IMR-90 (cell line): ENCODE results near the gene AGR3. TPM values are rescaled to one million over a fixed set of nuclear protein-coding genes. Genes with fewer than 3 reads are reported as not detected.

Experiments used
- ATAC-seq: fragments of 200-7000 bp; cut with Tn5 transposase; 2 replicates; pipeline ENCODE4 v1.9.1; 2020; ENCODE audit warnings: low read depth, mild to moderate bottlenecking, moderate library complexity
- BruUV-seq: library from RNA; stranded (reverse); fragments of 400-500 nt; replicated peaks from 2 replicates; lab custom pipeline; 2021; lab: Mats Ljungman, UMichigan
- CTCF ChIA-PET: fragments of 300-600 bp; formaldehyde crosslinking; extraction: SDS; loops from one replicate; lab custom pipeline; 2021; ENCODE audit warnings: antibody characterized with exemption; lab: Yijun Ruan, JAX
- POLR2A ChIA-PET: fragments of 300-600 bp; sonication (Branson Sonifier 250); formaldehyde crosslinking; loops from one replicate; lab custom pipeline; 2022; ENCODE audit warnings: antibody characterized with exemption; ENCODE audit not compliant: unreplicated experiment; lab: Charles Lee
- DNase-seq: peaks from one replicate; pipeline ENCODE4 v3.0.0; 2013
- H2AFZ ChIP-seq: replicated peaks from 2 replicates; pipeline ENCODE3; 2013; ENCODE audit warnings: low read length, mild to moderate bottlenecking; ENCODE audit not compliant: poor library complexity
- H2AK5ac ChIP-seq: 2 replicates; pipeline ENCODE4 v1.6.1; 2013; ENCODE audit warnings: low read depth, low read length, inconsistent platforms
- H2AK9ac ChIP-seq: replicated peaks from 2 replicates; pipeline ENCODE3; 2013; ENCODE audit warnings: mild to moderate bottlenecking, low read depth, low read length, moderate library complexity; ENCODE audit not compliant: poor library complexity
- H2BK120ac ChIP-seq: 2 replicates; pipeline ENCODE4 v1.6.1; 2013; ENCODE audit warnings: low read depth, low read length, inconsistent platforms
- H2BK15ac ChIP-seq: 3 replicates; pipeline ENCODE4 v1.6.1; 2013; ENCODE audit warnings: low read depth, low read length, inconsistent platforms
- H2BK20ac ChIP-seq: 2 replicates; pipeline ENCODE4 v1.6.1; 2013; ENCODE audit warnings: low read depth, mild to moderate bottlenecking, inconsistent platforms, low read length, moderate library complexity
- H2BK5ac ChIP-seq: 2 replicates; pipeline ENCODE4 v1.6.1; 2013; ENCODE audit warnings: mild to moderate bottlenecking, low read depth, low read length, inconsistent platforms; ENCODE audit not compliant: poor library complexity, severe bottlenecking
- H3K14ac ChIP-seq: replicated peaks from 2 replicates; pipeline ENCODE4 v1.6.1; 2013; ENCODE audit warnings: low read depth, low read length, inconsistent platforms
- H3K18ac ChIP-seq: 2 replicates; pipeline ENCODE4 v1.6.1; 2013; ENCODE audit warnings: low read depth, low read length, control low read depth
- H3K23ac ChIP-seq: 2 replicates; pipeline ENCODE4 v1.6.1; 2013; ENCODE audit warnings: low read depth, low read length, inconsistent platforms
- H3K27ac ChIP-seq: 2 replicates; pipeline ENCODE4 v1.5.1; 2013; ENCODE audit warnings: mild to moderate bottlenecking, control low read depth, low read length; ENCODE audit not compliant: insufficient read depth
- H3K27me3 ChIP-seq: 2 replicates; pipeline ENCODE4 v1.6.1; 2013; ENCODE audit warnings: low read length; ENCODE audit not compliant: control insufficient read depth, insufficient read depth
- H3K36me3 ChIP-seq: 2 replicates; pipeline ENCODE4 v1.6.1; 2013; ENCODE audit warnings: low read length, mixed read lengths; ENCODE audit not compliant: control insufficient read depth, insufficient read depth
- H3K4ac ChIP-seq: 2 replicates; pipeline ENCODE4 v1.6.1; 2013; ENCODE audit warnings: low read depth, low read length, inconsistent platforms
- H3K4me1 ChIP-seq: 2 replicates; pipeline ENCODE4 v1.6.1; 2013; ENCODE audit warnings: low read length, mixed read lengths; ENCODE audit not compliant: control insufficient read depth, insufficient read depth
- H3K4me2 ChIP-seq: 2 replicates; pipeline ENCODE4 v1.6.1; 2013; ENCODE audit warnings: low read depth, mild to moderate bottlenecking, control low read depth, low read length, moderate library complexity
- H3K4me3 ChIP-seq: 2 replicates; pipeline ENCODE4 v1.5.1; 2013; ENCODE audit warnings: low read depth, mild to moderate bottlenecking, control low read depth, low read length, moderate library complexity; ENCODE audit not compliant: insufficient read depth
- H3K56ac ChIP-seq: 2 replicates; pipeline ENCODE4 v1.6.1; 2013; ENCODE audit warnings: low read length, inconsistent platforms; ENCODE audit not compliant: insufficient read depth; ENCODE audit errors: extremely low read depth
- H3K79me1 ChIP-seq, 2 experiments: 2 replicates each; pipeline ENCODE4 v1.6.1; 2013; ENCODE audit warnings: low read length in 2 of 2, inconsistent platforms in 1 of 2, low read depth in 1 of 2
- H3K9ac ChIP-seq: 2 replicates; pipeline ENCODE4 v1.6.1; 2013; ENCODE audit warnings: low read depth, low read length, control low read depth
- H3K9me1 ChIP-seq: 2 replicates; pipeline ENCODE4 v1.6.1; 2013; ENCODE audit warnings: low read length, inconsistent platforms; ENCODE audit not compliant: insufficient read depth
- H3K9me3 ChIP-seq: 2 replicates; pipeline ENCODE4 v1.6.1; 2013; ENCODE audit warnings: low read length; ENCODE audit not compliant: control insufficient read depth, insufficient read depth
- H4K20me1 ChIP-seq: 2 replicates; pipeline ENCODE4 v1.6.1; 2013; ENCODE audit warnings: low read length, inconsistent platforms; ENCODE audit not compliant: insufficient read depth
- H4K5ac ChIP-seq: 2 replicates; pipeline ENCODE4 v1.6.1; 2013; ENCODE audit warnings: mild to moderate bottlenecking, low read depth, low read length, control low read depth
- H4K8ac ChIP-seq, 2 experiments: 2 replicates each; pipeline ENCODE4 v1.6.1; 2013; ENCODE audit warnings: low read depth in 2 of 2, low read length in 2 of 2, control low read depth in 1 of 2, inconsistent platforms in 1 of 2
- H4K91ac ChIP-seq: 2 replicates; pipeline ENCODE4 v1.6.1; 2013; ENCODE audit warnings: low read depth, low read length, inconsistent platforms; ENCODE audit not compliant: insufficient read depth
- BHLHE40 ChIP-seq: fragments of 150-350 bp; IDR thresholded peaks from 2 replicates; pipeline ENCODE4 v1.6.1; 2016; ENCODE audit warnings: mild to moderate bottlenecking, low read depth, low read length
- CEBPB ChIP-seq: IDR thresholded peaks from 2 replicates; pipeline ENCODE4 v1.6.1; 2012; ENCODE audit warnings: low read depth, low read length, improper control_type of control experiment
- CHD1 ChIP-seq: IDR thresholded peaks from 2 replicates; pipeline ENCODE4 v1.6.1; 2012; ENCODE audit warnings: low read depth, low read length, improper control_type of control experiment
- MAFK ChIP-seq: IDR thresholded peaks from 2 replicates; pipeline ENCODE4 v1.6.1; 2012; ENCODE audit warnings: low read depth, low read length, improper control_type of control experiment
- MAZ ChIP-seq: IDR thresholded peaks from 2 replicates; pipeline ENCODE4 v1.6.1; 2012; ENCODE audit warnings: low read depth, mild to moderate bottlenecking, low read length, improper control_type of control experiment, moderate library complexity, borderline replicate concordance
- POLR2A ChIP-seq: IDR thresholded peaks from 2 replicates; pipeline ENCODE4 v1.6.1; 2012; ENCODE audit warnings: mild to moderate bottlenecking, low read depth, low read length
- RAD21 ChIP-seq: IDR thresholded peaks from 2 replicates; pipeline ENCODE4 v1.6.1; 2012; ENCODE audit warnings: low read length, improper control_type of control experiment
- SMC3 ChIP-seq: fragments of 150-350 bp; IDR thresholded peaks from 2 replicates; pipeline ENCODE4 v1.6.1; 2016; ENCODE audit warnings: low read depth, mild to moderate bottlenecking, antibody characterized with exemption, low read length, moderate library complexity
- WGBS, 2 experiments: methylation state at CpG; one replicate each; pipeline versions ENCODE4 v1.1.5 to v1.1.7; 2013; ENCODE audit warnings: missing lambda C conversion rate in 2 of 2; ENCODE audit not compliant: insufficient read length in 1 of 2; ENCODE audit errors: extremely low coverage in 2 of 2; 5-methylcytosine and 5-hydroxymethylcytosine counted together
- dilution Hi-C: fragments of 300-500 bp; cut with HindIII; formaldehyde crosslinking; loops from one replicate; pipeline ENCODE4 v1.14.3; 2018; ENCODE audit warnings: low sequenced_read_pairs; ENCODE audit not compliant: unreplicated experiment
- in situ Hi-C: fragments of 300-500 bp; cut with MboI; formaldehyde crosslinking; loops from 3 replicates; pipeline ENCODE4 v1.14.3; 2019; ENCODE audit warnings: low sequenced_read_pairs, inconsistent platforms, mixed read lengths
- intact Hi-C: fragments of 100-400 bp; cut with micrococcal nuclease; formaldehyde crosslinking; loops from 2 replicates; pipeline ENCODE4 v1.10.0; 2022
- polyA plus RNA-seq, 3 experiments: library from polyadenylated mRNA; depleted of rRNA; stranded (reverse); fragments of >200 nt; gene quantifications; 2 replicates each; pipeline ENCODE4 v1.2.3, GENCODE V29; 2012; ENCODE audit warnings: low replicate concordance in 1 of 3
- total RNA-seq: library from RNA; depleted of rRNA; stranded (reverse); fragments of >200 nt; gene quantifications from 2 replicates; pipeline ENCODE4 v1.2.3, GENCODE V29; 2012
- TF ChIP-seq, protein P1 (sequence below): fragments of 150-350 bp; IDR thresholded peaks from 2 replicates; pipeline ENCODE4 v1.6.1; 2016; ENCODE audit warnings: low read depth, mild to moderate bottlenecking, low read length, moderate library complexity, borderline replicate concordance
- TF ChIP-seq, protein P2 (sequence below): conservative IDR thresholded peaks from 2 replicates; pipeline ENCODE4 v1.5.1; 2012; ENCODE audit warnings: mild to moderate bottlenecking, low read depth, low read length, improper control_type of control experiment

The AGR3 gene
- total and polyA plus RNA-seq, 2 of the 4 experiments (the other 2 are of a cell fraction) = not detected

DNA sequence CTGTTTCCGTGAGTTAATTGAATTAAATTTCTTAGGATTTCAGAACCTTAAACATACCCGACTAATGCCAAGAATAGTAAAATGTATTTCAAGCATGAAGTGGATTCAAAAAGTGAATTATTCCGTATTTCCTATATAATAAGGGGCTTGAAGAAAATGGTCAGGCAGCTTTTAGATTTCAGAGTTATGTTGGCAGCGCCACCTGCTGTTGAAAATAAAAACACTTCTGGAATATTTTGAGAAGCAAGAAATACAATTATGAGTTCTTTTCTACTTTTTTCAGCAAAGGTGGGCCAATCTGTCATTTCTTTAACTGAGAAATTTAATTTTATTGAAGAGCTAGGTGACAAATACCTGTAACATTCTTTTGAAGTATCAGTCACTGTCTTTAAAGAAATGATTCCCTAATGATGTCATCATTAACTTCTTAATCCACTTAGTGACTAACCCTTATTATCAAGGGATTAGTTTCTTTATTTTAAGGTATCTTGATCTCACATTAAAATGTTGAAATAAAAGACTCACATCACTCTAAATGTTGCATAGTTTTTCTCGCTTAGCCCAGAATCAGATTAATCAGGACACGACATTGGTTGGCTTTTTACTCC, 36.6 kb upstream of the AGR3 start:
- Histone ChIP-seq H3K36me3 (no peaks in the 10 kb centered on the region), H3K9ac (no peak overlapping the region), H4K8ac (no peak overlapping the region), H3K56ac (no peak overlapping the region), H4K5ac (no peak overlapping the region), H3K27ac (no peak overlapping the region), H3K79me1 (no peaks in the 10 kb centered on the region), H4K91ac (no peak overlapping the region), H3K4me1 (peaks cover 11% of the 10 kb centered on the region), H3K9me1 (peaks cover 5% of the 10 kb centered on the region; the same call in 1 of the 2 replicates), H3K4me3 (no peak overlapping the region), H2BK20ac (no peak overlapping the region), H2AK5ac (no peak overlapping the region), H3K23ac (no peak overlapping the region), H3K18ac (no peak overlapping the region), H4K20me1 (no peaks in the 10 kb centered on the region; the same call in 1 of the 2 replicates), H3K9me3 (no peaks in the 10 kb centered on the region), H2BK5ac (no peak overlapping the region), H3K4ac (no peak overlapping the region), H2BK120ac (no peak overlapping the region), H2BK15ac (no peak overlapping the region), H2AK9ac (no peak overlapping the region), H3K14ac (no peak overlapping the region), H3K27me3 (no peaks in the 10 kb centered on the region), H3K4me2 (no peak overlapping the region), H2AFZ (no peak overlapping the region)
- intact Hi-C loops = loop anchor here (1.0 to 10.0 kb wide), 7 partner anchors 13 to 494 kb away; partner anchors contain the start of genes ANKMY2, BZW2 and CRPPA
- CTCF ChIA-PET = interaction anchor here (0.6 to 2.5 kb wide), 9 partner anchors 12 to 744 kb away, joined by 3 to 13 read pairs (median 3); no protein-coding TSS in a partner anchor
- no peak for ATAC-seq
- no TSS peak for BruUV-seq
- POLR2A ChIA-PET = no interaction called here
- in situ Hi-C loops = loop anchor here (10.0 to 25.0 kb wide), 4 partner anchors 224 to 1419 kb away; no protein-coding TSS in a partner anchor
- dilution Hi-C loops = no loop called here
- peak; percentile 73 for TF ChIP-seq SMC3
- peak; percentile 62 for TF ChIP-seq RAD21
- TF ChIP-seq BHLHE40 = no peak
- TF ChIP-seq, protein P1, sequence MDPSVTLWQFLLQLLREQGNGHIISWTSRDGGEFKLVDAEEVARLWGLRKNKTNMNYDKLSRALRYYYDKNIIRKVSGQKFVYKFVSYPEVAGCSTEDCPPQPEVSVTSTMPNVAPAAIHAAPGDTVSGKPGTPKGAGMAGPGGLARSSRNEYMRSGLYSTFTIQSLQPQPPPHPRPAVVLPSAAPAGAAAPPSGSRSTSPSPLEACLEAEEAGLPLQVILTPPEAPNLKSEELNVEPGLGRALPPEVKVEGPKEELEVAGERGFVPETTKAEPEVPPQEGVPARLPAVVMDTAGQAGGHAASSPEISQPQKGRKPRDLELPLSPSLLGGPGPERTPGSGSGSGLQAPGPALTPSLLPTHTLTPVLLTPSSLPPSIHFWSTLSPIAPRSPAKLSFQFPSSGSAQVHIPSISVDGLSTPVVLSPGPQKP = no peak
- TF ChIP-seq CEBPB = no peak
- no peak for TF ChIP-seq MAFK
- TF ChIP-seq, protein P2, sequence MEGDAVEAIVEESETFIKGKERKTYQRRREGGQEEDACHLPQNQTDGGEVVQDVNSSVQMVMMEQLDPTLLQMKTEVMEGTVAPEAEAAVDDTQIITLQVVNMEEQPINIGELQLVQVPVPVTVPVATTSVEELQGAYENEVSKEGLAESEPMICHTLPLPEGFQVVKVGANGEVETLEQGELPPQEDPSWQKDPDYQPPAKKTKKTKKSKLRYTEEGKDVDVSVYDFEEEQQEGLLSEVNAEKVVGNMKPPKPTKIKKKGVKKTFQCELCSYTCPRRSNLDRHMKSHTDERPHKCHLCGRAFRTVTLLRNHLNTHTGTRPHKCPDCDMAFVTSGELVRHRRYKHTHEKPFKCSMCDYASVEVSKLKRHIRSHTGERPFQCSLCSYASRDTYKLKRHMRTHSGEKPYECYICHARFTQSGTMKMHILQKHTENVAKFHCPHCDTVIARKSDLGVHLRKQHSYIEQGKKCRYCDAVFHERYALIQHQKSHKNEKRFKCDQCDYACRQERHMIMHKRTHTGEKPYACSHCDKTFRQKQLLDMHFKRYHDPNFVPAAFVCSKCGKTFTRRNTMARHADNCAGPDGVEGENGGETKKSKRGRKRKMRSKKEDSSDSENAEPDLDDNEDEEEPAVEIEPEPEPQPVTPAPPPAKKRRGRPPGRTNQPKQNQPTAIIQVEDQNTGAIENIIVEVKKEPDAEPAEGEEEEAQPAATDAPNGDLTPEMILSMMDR = peak; percentile 69
- TF ChIP-seq CHD1 = no peak
- no peak for TF ChIP-seq POLR2A
- no peak for TF ChIP-seq MAZ
- no CpG with 5 or more reads among the region's 6 CpGs for WGBS, 2 experiments
- DNase-seq = peak; percentile 64
